ENCODE results near the gene TTC4. TPM values are rescaled to one million over a fixed set of nuclear protein-coding genes. Genes with fewer than 3 reads are reported as not detected.

The TTC4 gene
- total RNA-seq, 1 experiment from 2014 or later, result 34.7 TPM

DNA sequence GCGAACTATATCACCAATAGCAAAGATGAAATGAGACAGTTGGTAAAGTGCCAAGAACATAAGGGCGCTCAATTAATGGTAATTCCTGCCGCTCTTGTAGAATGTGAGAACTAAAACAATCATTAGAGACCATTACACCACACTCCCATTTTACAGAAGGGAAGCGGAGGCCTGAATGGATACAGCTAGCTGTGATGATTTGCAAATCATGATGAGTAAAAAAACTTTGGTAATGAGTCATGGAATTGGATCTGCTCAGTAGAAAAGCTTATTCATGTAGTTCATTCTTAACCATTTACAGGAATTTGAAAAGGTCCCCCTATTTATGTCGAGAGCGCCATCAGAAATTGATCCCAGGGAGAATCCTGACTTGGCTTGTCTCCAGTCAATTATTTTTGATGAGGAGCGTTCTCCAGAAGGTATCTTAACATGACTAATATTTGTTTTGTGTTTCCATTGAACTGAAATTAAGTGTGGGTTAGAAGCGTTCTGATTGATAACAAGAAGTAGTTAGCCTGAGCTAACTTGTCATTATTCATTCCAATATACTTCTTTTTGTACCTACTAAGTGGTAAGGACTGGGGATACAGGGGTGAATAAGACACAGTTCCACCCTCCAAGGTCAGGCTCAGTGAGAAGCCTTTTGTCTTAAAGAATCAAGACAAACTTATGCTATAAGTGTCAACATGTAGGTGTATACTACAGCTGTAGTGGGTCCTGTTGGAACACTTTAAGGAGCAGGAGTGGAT is 812 bp downstream of the TTC4 start:
- CTCF ChIA-PET, result interaction anchor here (2.0 kb wide), 1 partner anchor 85 kb away, joined by 5 read pairs; the partner anchor contains the start of gene TTC22
- POLR2A ChIA-PET (ENCODE audit: unreplicated experiment), result interaction anchor here (0.5 to 0.6 kb wide), 3 partner anchors 22 to 84 kb away, joined by 3 to 7 read pairs (median 4); no protein-coding TSS in a partner anchor
- Histone ChIP-seq H3K36me3 (ENCODE audit: low read depth, low read length) (peaks cover 29% of the 10 kb centered on the region), H2AFZ (ENCODE audit: low read length) (peak overlapping the region; percentile 79), H3K27ac (ENCODE audit: low read length) (peak overlapping the region; percentile 68), H3K9me2 (replicated peaks; ENCODE audit: low read length) (no peaks in the 10 kb centered on the region), H4K20me1 (ENCODE audit: low read length) (no peaks in the 10 kb centered on the region), H3F3A (ENCODE audit: low read length, unreplicated experiment) (peaks cover 2% of the 10 kb centered on the region), H3K4me1 (ENCODE audit: insufficient read depth, low read length) (peaks cover 12% of the 10 kb centered on the region), H3K9ac (ENCODE audit: low read length) (peak overlapping the region; percentile 91), H3K27me3 (ENCODE audit: low read length) (no peaks in the 10 kb centered on the region), H3K4me3 (ENCODE audit: low read length) (peak overlapping the region; percentile 80), H3K79me2 (ENCODE audit: low read length) (peaks cover 38% of the 10 kb centered on the region), H3K9me3 (ENCODE audit: low read length) (no peaks in the 10 kb centered on the region), H3K4me2 (ENCODE audit: low read length) (peak overlapping the region; percentile 79)
- DNase-seq, result peak; percentile 68
- no TSS peak for BruUV-seq (replicated peaks)
- no peak for TF ChIP-seq EZH2 (IDR thresholded peaks at IDR 0.05; ENCODE audit: low read length, unreplicated experiment)
- TF ChIP-seq, protein P1, sequence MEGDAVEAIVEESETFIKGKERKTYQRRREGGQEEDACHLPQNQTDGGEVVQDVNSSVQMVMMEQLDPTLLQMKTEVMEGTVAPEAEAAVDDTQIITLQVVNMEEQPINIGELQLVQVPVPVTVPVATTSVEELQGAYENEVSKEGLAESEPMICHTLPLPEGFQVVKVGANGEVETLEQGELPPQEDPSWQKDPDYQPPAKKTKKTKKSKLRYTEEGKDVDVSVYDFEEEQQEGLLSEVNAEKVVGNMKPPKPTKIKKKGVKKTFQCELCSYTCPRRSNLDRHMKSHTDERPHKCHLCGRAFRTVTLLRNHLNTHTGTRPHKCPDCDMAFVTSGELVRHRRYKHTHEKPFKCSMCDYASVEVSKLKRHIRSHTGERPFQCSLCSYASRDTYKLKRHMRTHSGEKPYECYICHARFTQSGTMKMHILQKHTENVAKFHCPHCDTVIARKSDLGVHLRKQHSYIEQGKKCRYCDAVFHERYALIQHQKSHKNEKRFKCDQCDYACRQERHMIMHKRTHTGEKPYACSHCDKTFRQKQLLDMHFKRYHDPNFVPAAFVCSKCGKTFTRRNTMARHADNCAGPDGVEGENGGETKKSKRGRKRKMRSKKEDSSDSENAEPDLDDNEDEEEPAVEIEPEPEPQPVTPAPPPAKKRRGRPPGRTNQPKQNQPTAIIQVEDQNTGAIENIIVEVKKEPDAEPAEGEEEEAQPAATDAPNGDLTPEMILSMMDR (conservative IDR thresholded peaks at IDR 0.05; ENCODE audit: low read depth, low read length), result no peak
- no peak for TF ChIP-seq EZH2phosphoT487 (IDR thresholded peaks at IDR 0.05; ENCODE audit: borderline replicate concordance, low read length)
- peak; percentile 47 for ATAC-seq
- intact Hi-C loops (cut with micrococcal nuclease), result loop anchor here (1.0 kb wide), 1 partner anchor 48 kb away; the partner anchor contains the start of gene PARS2

DNA sequence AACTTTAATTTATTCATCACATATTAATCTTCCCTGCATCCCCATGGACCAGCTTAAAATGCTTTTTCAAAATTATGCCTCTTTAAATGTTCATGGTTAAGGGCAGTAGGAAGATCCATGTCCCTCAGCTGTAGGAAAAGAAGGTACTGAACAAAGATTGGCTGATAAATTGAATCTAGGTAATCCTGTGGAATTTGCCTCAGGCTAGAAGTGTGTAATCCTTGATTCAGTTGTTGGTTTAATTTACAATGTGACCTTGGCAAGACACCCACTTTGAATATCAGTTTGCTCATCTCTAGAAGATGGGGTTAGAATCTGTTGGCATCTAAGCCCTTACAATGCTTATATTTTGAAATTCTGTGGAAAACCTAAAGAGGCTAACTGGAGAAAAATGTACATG is 6.1 kb downstream of the TTC4 start:
- DNase-seq (peak; percentile 45), ATAC-seq (no peak)
- no peaks in the 10 kb centered on the region for H3K9me3 ChIP-seq (ENCODE audit: low read length)
- BruUV-seq (replicated peaks), result no TSS peak
- no peak overlapping the region for H3K4me2 ChIP-seq (ENCODE audit: low read length)
- no peak overlapping the region for H2AFZ ChIP-seq (ENCODE audit: low read length)
- H3K27ac ChIP-seq (ENCODE audit: low read length), result no peak overlapping the region
- ChIA-PET POLR2A (ENCODE audit: unreplicated experiment) (no interaction called here), CTCF (interaction anchor here (0.7 kb wide), 1 partner anchor 299 kb away, joined by 4 read pairs; no protein-coding TSS in a partner anchor)
- peaks cover 2% of the 10 kb centered on the region for H3F3A ChIP-seq (ENCODE audit: low read length, unreplicated experiment)
- H3K79me2 ChIP-seq (ENCODE audit: low read length), result peaks cover 28% of the 10 kb centered on the region
- H3K9me2 ChIP-seq (replicated peaks; ENCODE audit: low read length), result no peaks in the 10 kb centered on the region
- intact Hi-C loops (cut with micrococcal nuclease), result no loop called here
- H3K4me3 ChIP-seq (ENCODE audit: low read length), result no peak overlapping the region
- TF ChIP-seq, protein P1 (conservative IDR thresholded peaks at IDR 0.05; ENCODE audit: low read depth, low read length), result no peak
- TF ChIP-seq EZH2 (IDR thresholded peaks at IDR 0.05; ENCODE audit: low read length, unreplicated experiment) (no peak), EZH2phosphoT487 (IDR thresholded peaks at IDR 0.05; ENCODE audit: borderline replicate concordance, low read length) (no peak)
- H4K20me1 ChIP-seq (ENCODE audit: low read length), result no peaks in the 10 kb centered on the region
- no peaks in the 10 kb centered on the region for H3K27me3 ChIP-seq (ENCODE audit: low read length)
- no peak overlapping the region for H3K9ac ChIP-seq (ENCODE audit: low read length)
- peaks cover 73% of the 10 kb centered on the region for H3K36me3 ChIP-seq (ENCODE audit: low read depth, low read length)
- H3K4me1 ChIP-seq (ENCODE audit: insufficient read depth, low read length), result peaks cover 6% of the 10 kb centered on the region

DNA sequence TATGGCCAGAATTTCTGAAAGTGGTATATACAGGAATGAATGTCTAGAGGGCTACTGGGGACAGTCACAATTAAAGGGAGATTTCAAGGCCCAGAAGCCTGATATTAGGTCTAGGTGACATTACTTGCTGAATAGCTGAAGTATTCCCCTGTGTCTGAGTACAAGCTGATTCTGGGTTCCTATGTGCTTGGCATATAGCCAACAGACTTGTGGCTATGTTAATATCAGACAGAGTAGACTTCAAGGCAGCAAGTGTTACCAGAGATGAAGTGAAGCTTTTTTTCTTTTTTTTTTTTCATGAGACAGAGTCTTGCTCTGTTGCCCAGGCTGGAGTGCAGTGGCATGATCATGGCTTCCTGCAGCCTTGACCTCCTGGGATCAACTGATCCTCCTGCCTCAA is 8.3 kb downstream of the TTC4 start:
- intact Hi-C loops (cut with micrococcal nuclease), result no loop called here
- Histone ChIP-seq H3K4me2 (ENCODE audit: low read length) (no peak overlapping the region), H3K27me3 (ENCODE audit: low read length) (no peaks in the 10 kb centered on the region), H3K9me2 (replicated peaks; ENCODE audit: low read length) (no peaks in the 10 kb centered on the region), H3K9ac (ENCODE audit: low read length) (no peak overlapping the region), H4K20me1 (ENCODE audit: low read length) (no peaks in the 10 kb centered on the region), H3K9me3 (ENCODE audit: low read length) (no peaks in the 10 kb centered on the region), H3F3A (ENCODE audit: low read length, unreplicated experiment) (peaks cover 2% of the 10 kb centered on the region), H3K4me1 (ENCODE audit: insufficient read depth, low read length) (no peaks in the 10 kb centered on the region), H3K36me3 (ENCODE audit: low read depth, low read length) (peaks cover 80% of the 10 kb centered on the region), H3K4me3 (ENCODE audit: low read length) (no peak overlapping the region), H3K27ac (ENCODE audit: low read length) (no peak overlapping the region), H2AFZ (ENCODE audit: low read length) (no peak overlapping the region), H3K79me2 (ENCODE audit: low read length) (peaks cover 6% of the 10 kb centered on the region)
- TF ChIP-seq, protein P1 (conservative IDR thresholded peaks at IDR 0.05; ENCODE audit: low read depth, low read length), result no peak
- TF ChIP-seq EZH2 (IDR thresholded peaks at IDR 0.05; ENCODE audit: low read length, unreplicated experiment) (no peak), EZH2phosphoT487 (IDR thresholded peaks at IDR 0.05; ENCODE audit: borderline replicate concordance, low read length) (no peak)
- BruUV-seq (replicated peaks), result no TSS peak
- POLR2A ChIA-PET (ENCODE audit: unreplicated experiment), result no interaction called here
- CTCF ChIA-PET, result no interaction called here
- ATAC-seq (no peak), DNase-seq (no peak)
